Measurements from ENCODE around the gene VN1R4. TPM values are rescaled to one million over a fixed set of nuclear protein-coding genes. Genes with fewer than 3 reads are reported as not detected.
"Not testable (repeated sequence)": the region's sequence is repeated elsewhere in the genome, so short reads cannot be mapped to it uniquely, and the experiment has no call there.

Gene VN1R4, protein sequence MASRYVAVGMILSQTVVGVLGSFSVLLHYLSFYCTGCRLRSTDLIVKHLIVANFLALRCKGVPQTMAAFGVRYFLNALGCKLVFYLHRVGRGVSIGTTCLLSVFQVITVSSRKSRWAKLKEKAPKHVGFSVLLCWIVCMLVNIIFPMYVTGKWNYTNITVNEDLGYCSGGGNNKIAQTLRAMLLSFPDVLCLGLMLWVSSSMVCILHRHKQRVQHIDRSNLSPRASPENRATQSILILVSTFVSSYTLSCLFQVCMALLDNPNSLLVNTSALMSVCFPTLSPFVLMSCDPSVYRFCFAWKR
- polyA plus RNA-seq (2013, experiment 1 of 2) = not detected
- not detected for polyA plus RNA-seq (2013, experiment 2 of 2)

DNA sequence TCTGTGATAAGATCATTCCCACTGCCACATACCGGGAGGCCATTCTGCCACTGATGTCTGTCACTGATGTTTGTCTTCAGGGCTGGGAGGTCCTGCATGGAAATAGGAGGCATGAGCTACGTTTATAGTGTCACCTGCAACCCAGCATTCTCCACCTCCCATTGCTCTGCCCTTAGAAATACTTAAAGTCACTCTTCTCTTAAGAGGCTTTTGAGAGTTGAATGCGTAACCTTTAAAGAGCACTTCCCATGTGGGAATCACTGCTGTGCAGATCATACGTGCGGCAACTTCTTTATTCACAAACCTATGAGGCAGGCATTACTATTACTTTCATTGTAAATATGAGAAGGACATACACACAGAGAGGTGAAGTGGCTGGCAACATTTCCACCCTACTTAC is at the start of gene VN1R4:
TSS of gene VN1R4 (minus strand) at position 101 of the 400 bp plus-strand sequence. CDS start at position 43, 58 bp downstream.
- no CpG with 5 or more reads among the region's 5 CpGs for WGBS (ENCODE audit: extremely low coverage, insufficient coverage, low lambda C conversion rate)
- H3K4me1 ChIP-seq (ENCODE audit: control insufficient read depth, low read depth, low read length); H2BK120ac ChIP-seq (ENCODE audit: low read depth, low read length); H3K36me3 ChIP-seq (ENCODE audit: control insufficient read depth, insufficient read depth, low read length); H2AK5ac ChIP-seq (ENCODE audit: low read length); DNase-seq; H3K79me1 ChIP-seq (ENCODE audit: low read length); H3K79me2 ChIP-seq (ENCODE audit: control insufficient read depth, insufficient read depth, low read length); H3K27me3 ChIP-seq (ENCODE audit: insufficient read depth, low read length, poor library complexity); H3K9ac ChIP-seq (ENCODE audit: low read length); H3K23ac ChIP-seq (ENCODE audit: low read length); H3K56ac ChIP-seq (ENCODE audit: low read length); H3K18ac ChIP-seq (ENCODE audit: low read length); H3K4me3 ChIP-seq (ENCODE audit: low read length); H3K4ac ChIP-seq (ENCODE audit: low read depth, low read length); H3K27ac ChIP-seq (ENCODE audit: low read depth, low read length); H4K5ac ChIP-seq (ENCODE audit: low read length); H3K4me2 ChIP-seq (ENCODE audit: low read length); H2BK5ac ChIP-seq (ENCODE audit: low read length); H2BK15ac ChIP-seq (replicated peaks; ENCODE audit: low read depth); H4K8ac ChIP-seq (ENCODE audit: low read depth, low read length): not testable (repeated sequence)

DNA sequence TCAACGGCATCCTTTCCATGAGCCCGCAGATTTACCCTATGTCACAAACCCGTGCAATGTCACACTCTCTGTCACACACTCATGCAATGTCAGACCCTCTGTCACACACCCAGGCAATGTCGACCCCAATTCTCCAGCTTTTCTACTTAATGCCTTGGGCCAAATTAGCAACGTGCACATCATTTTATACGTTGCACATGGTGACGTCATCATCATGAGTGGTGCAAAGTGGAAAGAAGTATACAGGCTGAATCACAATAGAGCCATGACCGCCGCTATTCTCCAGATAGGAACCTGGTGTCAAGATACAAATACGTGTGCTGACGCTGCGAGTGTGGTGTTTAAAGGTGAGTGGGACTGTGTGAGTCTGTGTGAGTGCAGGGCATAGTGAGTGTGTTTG is 44.4 kb upstream of the VN1R4 start:
- Histone ChIP-seq H2BK5ac (ENCODE audit: low read length) (no peak overlapping the region), H3K4me2 (ENCODE audit: low read length) (no peak overlapping the region), H2BK15ac (replicated peaks; ENCODE audit: low read depth) (no peak overlapping the region), H3K79me2 (ENCODE audit: control insufficient read depth, insufficient read depth, low read length) (no peaks in the 10 kb centered on the region), H3K56ac (ENCODE audit: low read length) (no peak overlapping the region), H3K9ac (ENCODE audit: low read length) (no peak overlapping the region), H3K4ac (ENCODE audit: low read depth, low read length) (no peak overlapping the region), H4K8ac (ENCODE audit: low read depth, low read length) (no peak overlapping the region), H3K36me3 (ENCODE audit: control insufficient read depth, insufficient read depth, low read length) (no peaks in the 10 kb centered on the region), H3K79me1 (ENCODE audit: low read length) (no peaks in the 10 kb centered on the region), H3K4me1 (ENCODE audit: control insufficient read depth, low read depth, low read length) (no peaks in the 10 kb centered on the region), H2AK5ac (ENCODE audit: low read length) (no peak overlapping the region), H3K4me3 (ENCODE audit: low read length) (no peak overlapping the region), H3K23ac (ENCODE audit: low read length) (no peak overlapping the region), H3K27ac (ENCODE audit: low read depth, low read length) (no peak overlapping the region), H3K18ac (ENCODE audit: low read length) (no peak overlapping the region), H2BK120ac (ENCODE audit: low read depth, low read length) (no peak overlapping the region), H4K5ac (ENCODE audit: low read length) (no peak overlapping the region), H3K27me3 (ENCODE audit: insufficient read depth, low read length, poor library complexity) (no peaks in the 10 kb centered on the region)
- WGBS (ENCODE audit: extremely low coverage, insufficient coverage, low lambda C conversion rate) = no CpG with 5 or more reads among the region's 12 CpGs
- DNase-seq = no peak

DNA sequence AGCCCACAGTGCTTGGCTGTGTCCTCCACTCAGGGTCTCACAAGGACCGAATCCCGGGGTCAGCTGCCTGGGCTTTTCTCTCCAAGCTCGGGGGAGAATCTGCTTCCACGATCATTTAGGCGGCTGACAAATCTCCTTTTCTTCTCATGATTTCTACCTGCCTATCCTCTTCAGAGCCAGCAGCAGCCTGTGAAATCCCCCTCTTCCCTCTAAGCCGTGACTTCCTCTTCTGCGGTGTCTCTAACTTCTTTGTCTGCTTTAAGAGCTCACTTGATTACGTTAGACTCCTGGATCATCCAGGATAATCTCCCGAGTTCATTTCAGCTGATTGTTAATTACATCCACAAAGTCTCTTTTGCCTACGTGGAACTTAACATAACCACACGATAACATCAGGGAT is 43.5 kb upstream of the VN1R4 start:
- Histone ChIP-seq H4K5ac (ENCODE audit: low read length) (no peak overlapping the region), H2BK5ac (ENCODE audit: low read length) (no peak overlapping the region), H3K79me2 (ENCODE audit: control insufficient read depth, insufficient read depth, low read length) (no peaks in the 10 kb centered on the region), H3K56ac (ENCODE audit: low read length) (no peak overlapping the region), H3K27me3 (ENCODE audit: insufficient read depth, low read length, poor library complexity) (no peaks in the 10 kb centered on the region), H3K79me1 (ENCODE audit: low read length) (no peaks in the 10 kb centered on the region), H3K18ac (ENCODE audit: low read length) (no peak overlapping the region), H2BK15ac (replicated peaks; ENCODE audit: low read depth) (no peak overlapping the region), H3K4me2 (ENCODE audit: low read length) (no peak overlapping the region), H4K8ac (ENCODE audit: low read depth, low read length) (no peak overlapping the region), H2AK5ac (ENCODE audit: low read length) (no peak overlapping the region), H3K4ac (ENCODE audit: low read depth, low read length) (no peak overlapping the region), H2BK120ac (ENCODE audit: low read depth, low read length) (no peak overlapping the region), H3K9ac (ENCODE audit: low read length) (no peak overlapping the region), H3K4me3 (ENCODE audit: low read length) (no peak overlapping the region), H3K4me1 (ENCODE audit: control insufficient read depth, low read depth, low read length) (no peaks in the 10 kb centered on the region), H3K23ac (ENCODE audit: low read length) (no peak overlapping the region), H3K27ac (ENCODE audit: low read depth, low read length) (no peak overlapping the region), H3K36me3 (ENCODE audit: control insufficient read depth, insufficient read depth, low read length) (no peaks in the 10 kb centered on the region)
- no CpG with 5 or more reads among the region's 11 CpGs for WGBS (ENCODE audit: extremely low coverage, insufficient coverage, low lambda C conversion rate)
- no peak for DNase-seq

DNA sequence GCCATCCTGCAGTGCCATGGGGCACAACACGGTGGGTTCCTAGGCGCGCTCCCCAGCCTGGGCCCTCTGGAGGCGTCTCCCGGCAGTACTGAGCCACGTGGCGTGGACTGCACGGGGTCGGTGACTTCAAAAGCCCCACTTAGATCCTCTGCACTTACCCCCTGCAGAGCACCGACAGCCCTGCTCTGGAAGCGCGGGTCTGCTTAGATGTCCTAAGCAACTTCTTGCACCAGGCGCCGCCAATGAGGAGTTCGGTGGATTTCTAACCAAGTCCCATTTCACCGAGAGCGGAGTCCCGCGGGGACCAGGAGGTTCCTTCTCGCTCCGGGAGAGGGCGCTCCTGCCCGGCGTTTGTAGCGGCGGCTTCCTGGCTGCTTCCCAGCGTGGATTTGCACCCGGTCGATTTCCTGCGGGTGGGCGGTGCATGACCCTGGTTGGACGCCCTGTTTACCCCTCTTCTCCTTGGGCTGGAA is 40.9 kb upstream of the VN1R4 start:
- no peak overlapping the region for H3K18ac ChIP-seq (ENCODE audit: low read length)
- no peak overlapping the region for H2BK5ac ChIP-seq (ENCODE audit: low read length)
- no peaks in the 10 kb centered on the region for H3K36me3 ChIP-seq (ENCODE audit: control insufficient read depth, insufficient read depth, low read length)
- no peak overlapping the region for H2BK120ac ChIP-seq (ENCODE audit: low read depth, low read length)
- no peak overlapping the region for H3K27ac ChIP-seq (ENCODE audit: low read depth, low read length)
- no peaks in the 10 kb centered on the region for H3K4me1 ChIP-seq (ENCODE audit: control insufficient read depth, low read depth, low read length)
- peak; percentile 89 for DNase-seq
- WGBS (ENCODE audit: extremely low coverage, insufficient coverage, low lambda C conversion rate) = no CpG with 5 or more reads among the region's 32 CpGs
- H3K4me3 ChIP-seq (ENCODE audit: low read length) = no peak overlapping the region
- H4K5ac ChIP-seq (ENCODE audit: low read length) = no peak overlapping the region
- H3K56ac ChIP-seq (ENCODE audit: low read length) = no peak overlapping the region
- H3K23ac ChIP-seq (ENCODE audit: low read length) = no peak overlapping the region
- H4K8ac ChIP-seq (ENCODE audit: low read depth, low read length) = no peak overlapping the region
- no peak overlapping the region for H3K4me2 ChIP-seq (ENCODE audit: low read length)
- H3K4ac ChIP-seq (ENCODE audit: low read depth, low read length) = no peak overlapping the region
- no peaks in the 10 kb centered on the region for H3K79me2 ChIP-seq (ENCODE audit: control insufficient read depth, insufficient read depth, low read length)
- no peaks in the 10 kb centered on the region for H3K79me1 ChIP-seq (ENCODE audit: low read length)
- H2AK5ac ChIP-seq (ENCODE audit: low read length) = no peak overlapping the region
- no peak overlapping the region for H2BK15ac ChIP-seq (replicated peaks; ENCODE audit: low read depth)
- no peaks in the 10 kb centered on the region for H3K27me3 ChIP-seq (ENCODE audit: insufficient read depth, low read length, poor library complexity)
- no peak overlapping the region for H3K9ac ChIP-seq (ENCODE audit: low read length)

DNA sequence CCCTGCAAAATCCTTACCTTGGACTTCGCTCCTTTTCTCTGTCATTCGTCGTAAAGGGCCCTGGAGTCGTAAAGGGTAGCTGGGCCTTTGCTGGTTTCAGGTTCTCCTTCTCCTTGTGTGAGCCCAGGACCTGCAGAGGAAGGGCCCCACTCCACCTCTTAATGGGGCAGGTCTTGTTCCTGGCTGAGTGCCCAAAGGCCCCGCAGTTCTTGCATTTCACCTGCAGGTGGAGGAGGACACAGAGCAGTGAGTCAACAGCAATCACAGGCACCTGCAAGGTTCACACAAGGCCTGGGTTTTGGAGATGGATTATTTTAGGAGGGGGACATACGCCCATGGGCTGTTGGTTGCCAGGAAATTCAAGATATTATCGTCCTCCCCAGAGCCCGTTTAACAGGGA is 33.8 kb upstream of the VN1R4 start:
- H3K79me1 ChIP-seq (ENCODE audit: low read length); H3K4ac ChIP-seq (ENCODE audit: low read depth, low read length); H3K18ac ChIP-seq (ENCODE audit: low read length); H2AK5ac ChIP-seq (ENCODE audit: low read length); H3K9ac ChIP-seq (ENCODE audit: low read length); DNase-seq; H3K79me2 ChIP-seq (ENCODE audit: control insufficient read depth, insufficient read depth, low read length); H2BK120ac ChIP-seq (ENCODE audit: low read depth, low read length); H3K27ac ChIP-seq (ENCODE audit: low read depth, low read length); H3K4me2 ChIP-seq (ENCODE audit: low read length); H3K56ac ChIP-seq (ENCODE audit: low read length); H3K27me3 ChIP-seq (ENCODE audit: insufficient read depth, low read length, poor library complexity); H2BK5ac ChIP-seq (ENCODE audit: low read length); H4K5ac ChIP-seq (ENCODE audit: low read length); H3K4me3 ChIP-seq (ENCODE audit: low read length); H3K23ac ChIP-seq (ENCODE audit: low read length); H3K36me3 ChIP-seq (ENCODE audit: control insufficient read depth, insufficient read depth, low read length); H2BK15ac ChIP-seq (replicated peaks; ENCODE audit: low read depth); H3K4me1 ChIP-seq (ENCODE audit: control insufficient read depth, low read depth, low read length); H4K8ac ChIP-seq (ENCODE audit: low read depth, low read length): not testable (repeated sequence)
- no CpG with 5 or more reads among the region's 8 CpGs for WGBS (ENCODE audit: extremely low coverage, insufficient coverage, low lambda C conversion rate)
